H1 (cell line): ENCODE data around the gene CLNS1A.

ENCODE experiments used
- CEBPB ChIP-seq: IDR thresholded peaks from 2 replicates; pipeline ENCODE4 v1.6.1; 2012; ENCODE audit warnings: low read depth, low read length
- CHD2 ChIP-seq: IDR thresholded peaks from 2 replicates; pipeline ENCODE4 v1.6.1; 2012; ENCODE audit warnings: low read length, improper control_type of control experiment
- GABPA ChIP-seq: IDR thresholded peaks from 2 replicates; pipeline ENCODE4 v1.6.1; 2011; ENCODE audit warnings: mild to moderate bottlenecking, low read length, moderate library complexity, borderline replicate concordance; ENCODE audit not compliant: insufficient read depth
- HDAC2 ChIP-seq, 2 experiments: fragments of 300-600 bp in 1 of 2; sonication (generic) in 1 of 2; IDR thresholded peaks; 2 replicates each; pipeline ENCODE4 v1.6.1; 2011 to 2012; ENCODE audit warnings: low read depth in 2 of 2, low read length in 2 of 2, mild to moderate bottlenecking in 2 of 2, moderate library complexity in 2 of 2, borderline replicate concordance in 1 of 2, inconsistent platforms in 1 of 2
- NANOG ChIP-seq: IDR thresholded peaks from 2 replicates; pipeline ENCODE4 v1.6.1; 2011; ENCODE audit warnings: low read length, low read depth, mild to moderate bottlenecking, inconsistent platforms; ENCODE audit not compliant: insufficient read depth, poor library complexity, severe bottlenecking
- PHF8 ChIP-seq: fragments of 200-600 bp; sonication (generic); conservative IDR thresholded peaks from 2 replicates; pipeline ENCODE4 v1.7.1; 2012; ENCODE audit warnings: low read depth, mild to moderate bottlenecking, inconsistent platforms, low read length, moderate library complexity
- POLR2A ChIP-seq, 2 experiments: IDR thresholded peaks; 1 replicate in 1 of 2; 2 replicates in 1 of 2; pipeline ENCODE4 v1.6.1; 2011; ENCODE audit warnings: low read depth in 2 of 2, low read length in 2 of 2, mild to moderate bottlenecking in 2 of 2; ENCODE audit errors: control extremely low read depth in 1 of 2
- POLR2AphosphoS5 ChIP-seq: IDR thresholded peaks from 2 replicates; pipeline ENCODE4 v1.6.1; 2011; ENCODE audit warnings: low read depth, low read length
- RNF2 ChIP-seq: fragments of 200-900, 300-1000 bp; sonication (generic); IDR thresholded peaks from 2 replicates; pipeline ENCODE4 v1.7.1; 2016; ENCODE audit warnings: borderline replicate concordance, low read depth, mild to moderate bottlenecking, antibody characterized with exemption, low read length; ENCODE audit not compliant: poor library complexity, severe bottlenecking; ENCODE audit errors: missing control alignments
- SP1 ChIP-seq: IDR thresholded peaks from 2 replicates; pipeline ENCODE4 v1.6.1; 2011; ENCODE audit warnings: low read depth, low read length
- SRF ChIP-seq: IDR thresholded peaks from 2 replicates; pipeline ENCODE4 v1.6.1; 2011; ENCODE audit warnings: mild to moderate bottlenecking, low read depth, low read length, moderate library complexity
- YY1 ChIP-seq: IDR thresholded peaks from 2 replicates; pipeline ENCODE4 v1.6.1; 2011; ENCODE audit warnings: low read depth, mild to moderate bottlenecking, low read length
- TF ChIP-seq, protein P1 (sequence below), 3 experiments: IDR thresholded peaks; 1 replicate in 2 of 3; 2 replicates in 1 of 3; pipeline versions ENCODE4 v1.5.1 to v1.6.1; 2011; ENCODE audit warnings: low read length in 3 of 3, mild to moderate bottlenecking in 3 of 3, inconsistent platforms in 2 of 3, low read depth in 1 of 3, moderate library complexity in 1 of 3; ENCODE audit not compliant: insufficient read depth in 1 of 3; ENCODE audit errors: control extremely low read depth in 1 of 3

DNA sequence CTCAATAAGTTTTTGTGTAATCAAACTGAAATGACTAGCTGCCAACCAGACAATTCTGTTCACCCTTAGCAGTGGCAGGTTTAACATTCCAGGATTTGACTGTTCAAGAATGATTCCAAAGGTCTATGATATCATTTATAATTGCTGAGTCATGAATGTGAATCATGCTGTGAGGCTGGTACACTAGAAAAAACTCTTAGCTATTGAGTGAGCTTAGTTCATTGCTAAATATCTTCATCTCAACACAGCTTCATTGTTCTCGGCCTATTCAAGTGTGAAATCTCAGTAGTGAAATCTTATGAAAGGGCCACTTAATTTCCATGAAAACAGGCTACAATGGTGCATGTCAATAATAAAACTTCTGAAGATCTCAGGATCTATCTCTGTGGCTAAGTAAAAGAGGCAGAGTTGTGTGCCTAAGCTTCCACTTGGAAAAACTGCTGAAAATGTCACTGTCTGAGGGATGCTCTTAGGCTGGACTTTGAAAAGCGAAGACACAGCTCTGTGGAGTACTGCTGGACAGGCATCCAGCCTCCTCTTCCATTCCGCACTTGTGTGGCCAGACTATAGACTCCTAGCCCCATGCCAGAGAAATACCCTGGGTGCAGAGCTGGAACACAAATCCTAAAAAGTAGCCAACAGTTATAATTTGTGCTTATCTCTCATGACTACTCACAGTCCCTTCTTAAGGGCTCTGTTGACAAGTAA, 35.1 kb downstream of the CLNS1A start:
- TF ChIP-seq SP1: no peak
- TF ChIP-seq PHF8: no peak
- TF ChIP-seq YY1: no peak
- TF ChIP-seq RNF2: no peak
- no peak for TF ChIP-seq POLR2A (IDR thresholded peaks at IDR 0.05; ENCODE audit: control extremely low read depth in 1 of 2, low read depth in 2 of 2, low read length in 2 of 2)
- TF ChIP-seq CHD2: no peak
- TF ChIP-seq, protein P1, sequence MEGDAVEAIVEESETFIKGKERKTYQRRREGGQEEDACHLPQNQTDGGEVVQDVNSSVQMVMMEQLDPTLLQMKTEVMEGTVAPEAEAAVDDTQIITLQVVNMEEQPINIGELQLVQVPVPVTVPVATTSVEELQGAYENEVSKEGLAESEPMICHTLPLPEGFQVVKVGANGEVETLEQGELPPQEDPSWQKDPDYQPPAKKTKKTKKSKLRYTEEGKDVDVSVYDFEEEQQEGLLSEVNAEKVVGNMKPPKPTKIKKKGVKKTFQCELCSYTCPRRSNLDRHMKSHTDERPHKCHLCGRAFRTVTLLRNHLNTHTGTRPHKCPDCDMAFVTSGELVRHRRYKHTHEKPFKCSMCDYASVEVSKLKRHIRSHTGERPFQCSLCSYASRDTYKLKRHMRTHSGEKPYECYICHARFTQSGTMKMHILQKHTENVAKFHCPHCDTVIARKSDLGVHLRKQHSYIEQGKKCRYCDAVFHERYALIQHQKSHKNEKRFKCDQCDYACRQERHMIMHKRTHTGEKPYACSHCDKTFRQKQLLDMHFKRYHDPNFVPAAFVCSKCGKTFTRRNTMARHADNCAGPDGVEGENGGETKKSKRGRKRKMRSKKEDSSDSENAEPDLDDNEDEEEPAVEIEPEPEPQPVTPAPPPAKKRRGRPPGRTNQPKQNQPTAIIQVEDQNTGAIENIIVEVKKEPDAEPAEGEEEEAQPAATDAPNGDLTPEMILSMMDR (IDR thresholded peaks at IDR 0.05; ENCODE audit: control extremely low read depth in 1 of 3, insufficient read depth in 1 of 3, low read depth in 1 of 3, low read length in 3 of 3): no peak
- TF ChIP-seq GABPA: no peak
- no peak for TF ChIP-seq POLR2AphosphoS5
- TF ChIP-seq HDAC2 (IDR thresholded peaks at IDR 0.05; ENCODE audit: borderline replicate concordance in 1 of 2, low read depth in 2 of 2, low read length in 2 of 2): no peak
- no peak for TF ChIP-seq CEBPB
- TF ChIP-seq SRF: no peak
- no peak for TF ChIP-seq NANOG
